GM21786 (cell line): ENCODE results near the gene TRIM22.
A peak's percentile ranks its signal among the peaks of the same experiment; 100 is the strongest.
"Not testable (repeated sequence)": the region's sequence is repeated elsewhere in the genome, so short reads cannot be mapped to it uniquely, and the experiment has no call there.

ENCODE experiments used
- ATAC-seq: cut with Tn5 transposase; IDR thresholded peaks from one replicate; pipeline ENCODE4 v1.9.1; 2021; ENCODE audit not compliant: unreplicated experiment

TRIM22 gene, protein sequence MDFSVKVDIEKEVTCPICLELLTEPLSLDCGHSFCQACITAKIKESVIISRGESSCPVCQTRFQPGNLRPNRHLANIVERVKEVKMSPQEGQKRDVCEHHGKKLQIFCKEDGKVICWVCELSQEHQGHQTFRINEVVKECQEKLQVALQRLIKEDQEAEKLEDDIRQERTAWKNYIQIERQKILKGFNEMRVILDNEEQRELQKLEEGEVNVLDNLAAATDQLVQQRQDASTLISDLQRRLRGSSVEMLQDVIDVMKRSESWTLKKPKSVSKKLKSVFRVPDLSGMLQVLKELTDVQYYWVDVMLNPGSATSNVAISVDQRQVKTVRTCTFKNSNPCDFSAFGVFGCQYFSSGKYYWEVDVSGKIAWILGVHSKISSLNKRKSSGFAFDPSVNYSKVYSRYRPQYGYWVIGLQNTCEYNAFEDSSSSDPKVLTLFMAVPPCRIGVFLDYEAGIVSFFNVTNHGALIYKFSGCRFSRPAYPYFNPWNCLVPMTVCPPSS

DNA sequence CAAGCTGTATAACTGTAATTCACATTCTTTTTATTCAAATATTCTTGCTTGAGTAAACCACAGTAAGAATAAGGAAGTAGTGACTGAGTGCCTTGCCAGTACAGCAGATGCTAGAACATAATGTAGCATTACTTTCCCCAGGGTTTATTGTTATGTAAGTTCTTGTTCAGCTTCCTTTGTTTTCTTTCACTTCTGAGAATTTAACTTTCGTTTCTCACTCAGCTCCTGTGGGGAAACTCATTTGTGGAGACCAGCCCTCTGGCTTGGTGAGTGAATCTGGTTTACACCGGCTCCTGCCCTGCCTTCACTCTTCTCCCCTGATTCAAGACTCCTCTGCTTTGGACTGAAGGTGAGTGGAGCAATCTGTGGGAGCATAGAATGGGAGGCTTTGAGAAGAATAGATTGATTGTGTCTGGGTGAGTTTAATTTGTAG, at the start of gene TRIM22:
Gene TRIM22, plus strand, starts transcription at position 240 of the 433 bp plus-strand sequence. CDS start 6,443 bp downstream, outside the sequence.
- peak; percentile 66 for ATAC-seq

DNA sequence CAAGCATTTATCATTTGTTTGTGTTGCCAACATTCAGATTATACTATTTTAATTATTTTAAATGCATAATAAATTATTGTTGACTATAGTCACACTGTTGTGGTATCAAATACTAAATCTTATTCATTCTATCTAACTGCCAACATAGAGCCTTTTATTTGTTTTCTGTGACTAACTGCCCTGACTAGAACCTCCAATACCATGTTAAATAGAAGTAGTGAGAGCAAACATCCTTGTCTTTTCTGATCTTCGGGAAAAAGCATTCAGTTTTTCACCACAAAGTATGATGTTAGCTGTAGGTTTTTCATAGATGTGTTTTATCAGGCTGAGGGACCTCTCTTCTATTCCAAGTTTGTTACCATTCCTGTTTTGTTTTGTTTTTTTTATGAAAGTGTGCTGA, 49.6 kb upstream of the TRIM22 start:
- no peak for ATAC-seq

DNA sequence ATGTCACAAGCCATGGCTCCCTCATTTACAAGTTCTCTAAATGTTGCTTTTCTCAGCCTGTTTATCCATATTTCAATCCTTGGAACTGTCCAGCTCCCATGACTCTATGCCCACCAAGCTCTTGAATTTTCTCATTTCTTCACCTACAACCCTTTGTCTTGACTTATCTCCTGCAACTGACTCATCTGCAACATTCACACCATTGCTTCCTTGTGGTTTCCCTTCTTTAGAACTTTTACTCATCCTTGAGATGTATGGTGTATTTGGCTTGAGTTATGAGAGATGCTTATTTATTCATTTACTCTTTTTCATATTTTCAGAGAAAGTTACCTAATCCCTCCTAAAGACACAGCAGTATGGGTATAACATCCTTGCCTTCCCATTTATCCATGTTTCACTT, 46.0 kb upstream of the TRIM22 start:
- no peak for ATAC-seq

GRCh38 chr11:5646139-5646538, 43.5 kb upstream of the TRIM22 start:
- ATAC-seq, result no peak

DNA sequence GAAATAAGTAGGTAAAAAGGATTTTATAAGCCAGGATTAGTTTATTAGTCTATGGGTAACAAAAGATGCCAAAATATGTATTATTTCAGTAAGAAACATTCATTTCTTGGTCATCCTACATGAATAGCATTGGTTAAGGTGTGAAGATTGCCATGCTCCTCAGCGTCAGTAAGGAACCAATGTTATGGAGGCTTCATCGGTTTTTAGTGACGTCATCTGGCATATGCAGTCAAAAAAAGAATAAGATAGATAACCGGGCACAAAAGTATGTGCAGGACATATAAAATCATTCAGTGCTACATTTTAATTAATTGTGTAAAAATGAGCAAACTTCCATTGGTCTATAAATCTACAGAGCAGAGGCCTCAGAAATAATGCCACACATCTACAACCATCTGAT, 34.1 kb upstream of the TRIM22 start:
- no peak for ATAC-seq

- ATAC-seq, result not testable (repeated sequence)
These were observed 32.6 kb upstream of the TRIM22 start for GRCh38 chr11:5656956-5657355.

DNA sequence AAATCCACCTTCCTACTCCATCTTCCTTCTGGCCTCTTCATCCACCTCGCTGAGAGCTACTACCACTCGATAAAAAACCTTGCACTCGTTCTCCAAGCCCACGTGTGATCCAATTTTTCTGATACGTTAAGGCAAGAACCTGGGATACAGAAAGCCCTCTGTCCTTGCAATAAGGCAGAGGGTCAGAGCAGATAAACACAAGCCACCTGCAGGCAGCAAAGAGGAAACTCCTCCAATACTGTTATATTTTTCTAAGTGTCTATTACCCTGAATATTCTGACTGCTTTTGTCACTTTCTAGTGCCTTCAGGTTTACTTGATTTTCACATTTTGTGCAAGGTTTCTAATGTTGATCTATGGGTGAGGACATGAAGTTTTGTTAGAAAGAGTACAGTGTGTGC, 31.3 kb upstream of the TRIM22 start:
- no peak for ATAC-seq

GRCh38 chr11:5663511-5663910, 26.1 kb upstream of the TRIM22 start:
- no peak for ATAC-seq

DNA sequence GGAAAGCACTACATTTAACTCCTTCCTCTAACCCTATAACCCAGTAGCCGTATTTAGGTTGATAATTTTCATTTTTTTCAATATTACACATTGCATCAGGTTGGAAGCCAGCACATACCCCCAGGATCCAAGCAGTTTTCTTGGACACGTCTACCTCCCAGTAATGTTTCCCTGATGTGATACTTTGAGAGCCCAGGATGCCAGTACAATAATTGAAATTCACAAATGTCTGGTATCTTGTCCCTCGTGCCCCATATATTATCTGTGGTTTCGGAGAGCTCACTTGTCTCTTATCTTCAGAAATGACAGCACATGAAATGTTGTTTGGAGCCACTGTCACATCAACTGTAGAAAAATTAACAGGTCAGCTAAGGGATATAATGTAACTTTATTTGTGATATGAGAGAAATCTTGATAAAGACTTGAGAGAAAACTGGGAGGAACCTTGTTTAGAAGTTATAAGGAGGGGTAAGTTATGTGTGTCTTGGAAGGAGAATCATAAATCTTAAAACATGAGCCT, 24.5 kb upstream of the TRIM22 start:
- no peak for ATAC-seq

DNA sequence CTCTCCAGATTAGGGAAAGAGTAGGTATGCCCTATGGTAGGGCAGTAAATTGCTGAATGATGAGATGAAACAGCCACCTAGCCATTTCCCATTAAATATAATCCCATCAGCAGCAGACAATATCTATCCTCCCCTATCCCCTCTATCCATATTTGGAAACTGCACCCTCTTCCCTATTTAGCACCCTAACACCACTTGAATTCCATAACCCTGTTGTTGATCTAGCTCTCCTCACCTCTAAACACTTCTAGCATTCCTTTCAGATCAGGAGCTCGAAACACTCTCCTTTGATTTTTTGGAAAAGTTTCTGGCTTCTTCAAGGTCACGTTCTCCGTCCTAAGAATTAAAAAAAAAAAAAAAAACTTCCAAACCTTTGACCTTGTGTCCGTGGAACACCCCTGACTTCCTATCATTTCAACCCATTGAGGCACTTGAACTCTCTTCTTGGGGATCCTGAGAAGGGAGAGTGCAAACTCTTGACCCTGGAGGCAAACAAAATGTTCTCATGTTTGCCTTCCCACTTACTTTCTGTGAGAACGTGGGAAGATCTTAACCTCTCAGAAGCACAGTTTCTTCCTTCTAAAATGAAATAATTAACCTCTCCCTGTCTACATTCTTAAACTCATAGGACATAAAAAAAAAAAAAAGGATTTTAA, 23.7 kb upstream of the TRIM22 start:
- ATAC-seq, result no peak

GRCh38 chr11:5666402-5666793, 23.2 kb upstream of the TRIM22 start:
- no peak for ATAC-seq

GRCh38 chr11:5671831-5672230, 17.8 kb upstream of the TRIM22 start:
- no peak for ATAC-seq

GRCh38 chr11:5674391-5674790, 15.2 kb upstream of the TRIM22 start:
- no peak for ATAC-seq

DNA sequence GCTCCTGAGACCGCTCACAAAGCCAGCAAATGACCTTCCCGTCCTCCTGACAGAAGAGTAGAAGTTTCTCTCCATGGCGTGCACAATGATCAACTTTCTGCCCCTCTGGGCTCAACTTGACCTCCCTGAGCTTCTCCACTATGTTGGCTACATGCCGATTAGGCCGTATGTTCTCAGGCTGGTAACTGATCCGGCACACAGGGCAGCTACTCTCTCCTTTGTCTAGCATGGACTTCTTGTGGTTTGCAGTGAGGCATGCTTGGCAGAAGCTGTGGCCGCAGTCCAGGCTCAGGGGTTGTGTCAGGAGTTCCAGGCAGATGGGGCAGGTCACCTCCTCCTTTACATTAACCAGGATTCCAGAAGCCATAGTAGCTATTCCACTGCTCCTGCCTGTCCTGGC, 9.8 kb upstream of the TRIM22 start:
- no peak for ATAC-seq

DNA sequence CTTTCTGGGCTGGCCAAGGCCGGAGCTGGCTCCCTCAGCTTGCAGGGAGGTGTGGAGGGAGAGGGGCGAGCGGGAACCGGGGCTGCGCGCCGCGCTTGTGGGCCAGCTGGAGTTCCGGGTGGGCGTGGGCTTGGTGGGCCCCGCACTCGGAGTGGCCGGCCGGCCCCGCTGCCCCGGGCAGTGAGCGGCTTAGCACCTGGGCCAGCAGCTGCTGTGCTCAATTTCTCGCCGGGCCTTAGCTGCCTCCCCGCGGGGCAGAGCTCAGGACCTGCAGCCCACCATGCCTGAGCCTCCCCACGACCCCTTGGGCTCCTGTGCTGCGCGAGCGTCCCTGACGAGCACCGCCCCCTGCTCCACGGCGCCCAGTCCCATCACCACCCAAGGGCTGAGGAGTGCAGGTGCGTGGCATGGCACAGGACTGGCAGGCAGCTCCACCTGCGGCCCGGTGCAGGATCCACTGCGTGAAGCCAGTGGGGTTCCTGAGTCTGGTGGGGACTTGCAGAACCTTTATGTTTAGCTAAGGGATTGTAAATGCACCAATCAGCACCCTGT, 6.6 kb upstream of the TRIM22 start:
- not testable (repeated sequence) for ATAC-seq

DNA sequence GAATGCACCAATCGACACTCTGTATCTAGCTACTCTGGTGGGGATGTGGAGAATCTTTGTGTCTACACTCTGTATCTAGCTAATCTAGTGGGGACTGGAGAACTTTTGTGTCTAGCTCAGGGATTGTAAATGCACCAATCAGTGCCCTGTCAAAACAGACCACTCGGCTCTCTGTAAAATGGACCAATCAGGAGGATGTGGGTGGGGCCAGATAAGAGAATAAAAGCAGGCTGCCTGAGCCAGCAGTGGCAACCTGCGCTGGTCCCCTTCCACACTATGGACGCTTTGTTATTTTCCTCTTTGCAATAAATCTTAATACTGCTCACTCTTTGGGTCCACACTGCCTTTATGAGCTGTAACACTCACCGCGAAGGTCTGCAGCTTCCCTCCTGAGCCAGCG, 6.0 kb upstream of the TRIM22 start:
- ATAC-seq, result not testable (repeated sequence)

DNA sequence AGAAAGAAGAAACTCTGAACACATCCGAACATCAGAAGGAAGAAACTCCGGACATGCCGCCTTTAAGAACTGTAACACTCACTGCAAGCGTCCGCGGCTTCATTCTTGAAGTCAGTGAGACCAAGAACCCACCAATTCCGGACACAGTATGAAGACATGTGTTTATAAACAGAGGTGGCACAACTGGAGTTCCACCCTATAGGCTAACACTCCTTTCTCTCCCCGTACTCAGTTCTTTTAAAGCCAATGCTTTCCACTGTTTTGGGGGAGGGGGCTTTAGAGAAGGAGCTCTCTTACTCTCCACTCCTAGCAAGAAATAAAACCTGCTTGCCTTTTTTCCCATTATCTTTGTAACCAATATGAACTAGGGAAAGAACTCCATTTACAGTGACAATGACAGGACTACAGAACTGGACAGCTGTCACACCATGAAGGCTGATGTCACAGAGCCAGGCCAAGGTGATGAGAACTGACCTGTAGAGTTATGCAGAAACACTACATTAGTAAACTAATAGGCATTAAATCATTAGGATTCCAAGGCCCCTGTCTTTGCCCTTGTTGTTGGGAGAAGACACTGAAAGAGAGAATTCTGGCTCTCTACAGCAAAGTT, 5.4 kb upstream of the TRIM22 start:
- no peak for ATAC-seq

- ATAC-seq, result peak; percentile 70
These were observed 4.8 kb upstream of the TRIM22 start, which contains the start of gene TRIM5 for GRCh38 chr11:5684646-5685362. TSS of gene TRIM5 (minus strand) at chr11:5685074. CDS start at chr11:5680177, 4,897 bp downstream.

DNA sequence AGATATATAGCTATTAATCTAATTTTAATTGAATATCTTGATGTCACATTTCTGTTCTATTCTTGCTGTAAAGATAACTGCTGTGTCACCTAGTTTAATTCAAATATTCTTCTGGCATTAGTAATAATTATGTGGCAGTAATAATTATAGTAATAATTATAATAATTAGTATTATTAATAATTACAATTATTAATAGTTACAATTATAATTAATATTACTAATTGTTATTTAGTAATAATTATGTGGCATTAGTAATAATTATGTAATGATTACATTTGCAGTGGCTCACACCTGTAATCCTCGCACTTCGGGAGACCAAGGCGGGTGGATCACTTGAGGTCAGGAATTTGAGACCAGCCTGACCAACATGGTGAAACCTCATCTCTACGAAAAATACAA, 3.2 kb upstream of the TRIM22 start:
- ATAC-seq, result no peak

GRCh38 chr11:5688482-5688881, 1.1 kb upstream of the TRIM22 start:
- no peak for ATAC-seq

- no peak for ATAC-seq
These were observed 626 bp downstream of the TRIM22 start for GRCh38 chr11:5690216-5690615.
